ENCODE data around the gene RBBP6.

- TF ChIP-seq EZH2 (IDR thresholded peaks at IDR 0.05; ENCODE audit: low read length, unreplicated experiment): no peak
- TF ChIP-seq EZH2phosphoT487 (IDR thresholded peaks at IDR 0.05; ENCODE audit: borderline replicate concordance, low read length): no peak
These were observed 33.4 kb upstream of the RBBP6 start for GRCh38 chr16:24505959-24506358.

All from PC-3 (cell line).